ENCODE measurements around the gene ALPK1.

ALPK1 gene

GRCh38 chr4:112378858-112379257, 81.7 kb downstream of the ALPK1 start (continued):
- TF ChIP-seq ZNF354C (tag by site-specific recombination; IDR thresholded peaks at IDR 0.05; ENCODE audit: borderline replicate concordance, low read depth) (no peak), ZNF544 (tag by site-specific recombination; IDR thresholded peaks at IDR 0.05) (no peak), ZNF169 (tag by site-specific recombination; IDR thresholded peaks at IDR 0.05) (no peak), ZNF202 (tag by site-specific recombination; IDR thresholded peaks at IDR 0.05; ENCODE audit: borderline replicate concordance) (no peak), ZNF677 (tag by site-specific recombination; IDR thresholded peaks at IDR 0.05) (no peak)
- TF ChIP-seq, protein P1, sequence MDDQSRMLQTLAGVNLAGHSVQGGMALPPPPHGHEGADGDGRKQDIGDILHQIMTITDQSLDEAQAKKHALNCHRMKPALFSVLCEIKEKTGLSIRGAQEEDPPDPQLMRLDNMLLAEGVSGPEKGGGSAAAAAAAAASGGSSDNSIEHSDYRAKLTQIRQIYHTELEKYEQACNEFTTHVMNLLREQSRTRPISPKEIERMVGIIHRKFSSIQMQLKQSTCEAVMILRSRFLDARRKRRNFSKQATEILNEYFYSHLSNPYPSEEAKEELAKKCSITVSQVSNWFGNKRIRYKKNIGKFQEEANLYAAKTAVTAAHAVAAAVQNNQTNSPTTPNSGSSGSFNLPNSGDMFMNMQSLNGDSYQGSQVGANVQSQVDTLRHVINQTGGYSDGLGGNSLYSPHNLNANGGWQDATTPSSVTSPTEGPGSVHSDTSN (CRISPR knock-in tag; IDR thresholded peaks at IDR 0.05), result no peak

DNA sequence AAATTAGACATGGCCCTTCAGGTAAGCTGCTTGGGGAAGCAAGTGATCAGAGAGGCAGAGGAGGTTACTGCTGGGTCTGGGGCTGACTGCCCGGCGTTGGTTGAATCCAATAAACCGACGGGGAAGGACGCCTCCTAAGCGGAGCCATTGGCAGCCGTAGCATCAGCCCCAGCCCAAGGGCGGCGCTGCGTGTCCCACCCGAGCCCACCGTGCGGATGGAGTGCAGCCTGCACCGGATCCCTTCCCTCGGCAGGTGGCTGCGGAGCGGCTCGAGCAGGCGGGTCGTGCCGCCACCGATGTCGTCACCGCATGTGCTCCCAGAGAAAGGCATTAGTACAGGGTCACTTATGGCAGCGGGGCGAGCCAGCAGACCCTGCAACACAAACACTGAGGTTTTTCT, 82.1 kb downstream of the ALPK1 start:
- ChIA-PET CTCF (interaction anchor here (0.7 kb wide), 1 partner anchor 34 kb away, joined by 3 read pairs; no protein-coding TSS in a partner anchor), POLR2A (no interaction called here)
- no peaks in the 10 kb centered on the region for H3K9me3 ChIP-seq (ENCODE audit: control insufficient read depth, insufficient read depth, low read depth, low read length)
- TF ChIP-seq ZNF830 (tag by site-specific recombination; IDR thresholded peaks at IDR 0.05; ENCODE audit: low read depth) (no peak), ZNF621 (tag by site-specific recombination; IDR thresholded peaks at IDR 0.05) (no peak), ZNF513 (tag by site-specific recombination; IDR thresholded peaks at IDR 0.05) (no peak), ZNF76 (tag by site-specific recombination; IDR thresholded peaks at IDR 0.05; ENCODE audit: borderline replicate concordance, low read depth) (no peak), ZNF404 (tag by site-specific recombination; IDR thresholded peaks at IDR 0.05) (no peak), ZNF658 (tag by site-specific recombination; IDR thresholded peaks at IDR 0.05) (no peak), ZBTB17 (tag by site-specific recombination; IDR thresholded peaks at IDR 0.05) (no peak)
- TF ChIP-seq, protein P2, sequence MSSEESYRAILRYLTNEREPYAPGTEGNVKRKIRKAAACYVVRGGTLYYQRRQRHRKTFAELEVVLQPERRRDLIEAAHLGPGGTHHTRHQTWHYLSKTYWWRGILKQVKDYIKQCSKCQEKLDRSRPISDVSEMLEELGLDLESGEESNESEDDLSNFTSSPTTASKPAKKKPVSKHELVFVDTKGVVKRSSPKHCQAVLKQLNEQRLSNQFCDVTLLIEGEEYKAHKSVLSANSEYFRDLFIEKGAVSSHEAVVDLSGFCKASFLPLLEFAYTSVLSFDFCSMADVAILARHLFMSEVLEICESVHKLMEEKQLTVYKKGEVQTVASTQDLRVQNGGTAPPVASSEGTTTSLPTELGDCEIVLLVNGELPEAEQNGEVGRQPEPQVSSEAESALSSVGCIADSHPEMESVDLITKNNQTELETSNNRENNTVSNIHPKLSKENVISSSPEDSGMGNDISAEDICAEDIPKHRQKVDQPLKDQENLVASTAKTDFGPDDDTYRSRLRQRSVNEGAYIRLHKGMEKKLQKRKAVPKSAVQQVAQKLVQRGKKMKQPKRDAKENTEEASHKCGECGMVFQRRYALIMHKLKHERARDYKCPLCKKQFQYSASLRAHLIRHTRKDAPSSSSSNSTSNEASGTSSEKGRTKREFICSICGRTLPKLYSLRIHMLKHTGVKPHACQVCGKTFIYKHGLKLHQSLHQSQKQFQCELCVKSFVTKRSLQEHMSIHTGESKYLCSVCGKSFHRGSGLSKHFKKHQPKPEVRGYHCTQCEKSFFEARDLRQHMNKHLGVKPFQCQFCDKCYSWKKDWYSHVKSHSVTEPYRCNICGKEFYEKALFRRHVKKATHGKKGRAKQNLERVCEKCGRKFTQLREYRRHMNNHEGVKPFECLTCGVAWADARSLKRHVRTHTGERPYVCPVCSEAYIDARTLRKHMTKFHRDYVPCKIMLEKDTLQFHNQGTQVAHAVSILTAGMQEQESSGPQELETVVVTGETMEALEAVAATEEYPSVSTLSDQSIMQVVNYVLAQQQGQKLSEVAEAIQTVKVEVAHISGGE (tag by site-specific recombination; conservative IDR thresholded peaks at IDR 0.05; ENCODE audit: low read depth), result no peak
- H3K4me3 ChIP-seq (ENCODE audit: low read depth, low read length), result no peak overlapping the region
- H3K36me3 ChIP-seq (ENCODE audit: control insufficient read depth in 2 of 2, insufficient read depth in 1 of 2, low read length in 2 of 2), result peaks cover 0 to 7% of the 10 kb centered on the region in 2 experiments; a peak in 1 of 3 replicates
- H3K4me1 ChIP-seq (ENCODE audit: control insufficient read depth, insufficient read depth, low read length), result no peaks in the 10 kb centered on the region
- no peak overlapping the region for H3K27ac ChIP-seq (ENCODE audit: extremely low read depth, low read depth, low read length)

DNA sequence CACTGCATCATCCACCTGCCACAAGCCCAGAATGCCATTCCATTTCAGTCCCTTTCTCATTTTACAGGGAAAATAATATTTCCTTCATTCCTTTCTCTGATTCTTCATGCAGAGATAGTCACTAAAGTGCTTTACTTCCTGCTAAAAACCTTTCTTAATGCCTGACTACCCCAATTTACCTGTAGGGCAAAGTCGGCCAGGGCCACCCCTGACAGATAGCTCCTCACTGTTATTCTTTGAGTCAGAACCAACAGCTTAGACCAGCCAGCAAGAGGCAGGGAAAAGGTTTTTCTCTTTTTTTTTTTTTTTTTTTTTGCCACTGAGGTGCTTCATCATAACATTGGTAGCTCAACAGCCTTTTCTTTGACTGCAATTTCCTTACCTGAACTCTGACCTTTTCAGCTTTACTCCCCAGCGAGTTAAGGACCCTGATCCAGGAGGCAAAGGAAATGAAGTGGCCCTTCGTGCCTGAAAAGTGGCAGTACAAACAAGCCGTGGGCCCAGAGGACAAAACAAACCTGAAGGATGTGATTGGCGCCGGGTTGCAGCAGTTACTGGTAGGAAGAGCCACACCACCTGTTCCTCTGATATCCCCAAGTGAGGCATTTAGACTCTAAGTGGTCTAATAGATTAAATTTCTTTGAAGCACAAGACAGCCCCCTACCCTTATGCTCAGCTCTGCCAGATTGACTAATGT, 85.0 kb downstream of the ALPK1 start:
- no peak overlapping the region for H3K4me3 ChIP-seq (ENCODE audit: low read depth, low read length)
- H3K9me3 ChIP-seq (ENCODE audit: control insufficient read depth, insufficient read depth, low read depth, low read length), result no peaks in the 10 kb centered on the region
- H3K36me3 ChIP-seq (ENCODE audit: control insufficient read depth in 2 of 2, insufficient read depth in 1 of 2, low read length in 2 of 2), result peaks cover 0 to 7% of the 10 kb centered on the region in 2 experiments; a peak in 1 of 3 replicates
- TF ChIP-seq ZNF701 (tag by site-specific recombination; IDR thresholded peaks at IDR 0.05), result no peak
- no peak for TF ChIP-seq ZNF362 (tag by site-specific recombination; IDR thresholded peaks at IDR 0.05)
- TF ChIP-seq ZNF501 (tag by site-specific recombination; IDR thresholded peaks at IDR 0.05), result no peak
- TF ChIP-seq, protein P2 (tag by site-specific recombination; conservative IDR thresholded peaks at IDR 0.05; ENCODE audit: low read depth), result no peak
- no peak for TF ChIP-seq ZNF174 (tag by site-specific recombination; IDR thresholded peaks at IDR 0.05)
- POLR2A ChIA-PET, result no interaction called here
- CTCF ChIA-PET, result no interaction called here
- H3K4me1 ChIP-seq (ENCODE audit: control insufficient read depth, insufficient read depth, low read length), result no peaks in the 10 kb centered on the region
- no peak overlapping the region for H3K27ac ChIP-seq (ENCODE audit: extremely low read depth, low read depth, low read length)
